GM12874 (cell line): Measurements from ENCODE around the gene TK2.

Experiments
- TF ChIP-seq, protein P1 (sequence below): IDR thresholded peaks from 2 replicates; pipeline ENCODE4 v1.5.1; 2011; ENCODE audit warnings: low read depth, mild to moderate bottlenecking, control low read depth, low read length, moderate library complexity; ENCODE audit not compliant: insufficient read depth

Gene TK2

DNA sequence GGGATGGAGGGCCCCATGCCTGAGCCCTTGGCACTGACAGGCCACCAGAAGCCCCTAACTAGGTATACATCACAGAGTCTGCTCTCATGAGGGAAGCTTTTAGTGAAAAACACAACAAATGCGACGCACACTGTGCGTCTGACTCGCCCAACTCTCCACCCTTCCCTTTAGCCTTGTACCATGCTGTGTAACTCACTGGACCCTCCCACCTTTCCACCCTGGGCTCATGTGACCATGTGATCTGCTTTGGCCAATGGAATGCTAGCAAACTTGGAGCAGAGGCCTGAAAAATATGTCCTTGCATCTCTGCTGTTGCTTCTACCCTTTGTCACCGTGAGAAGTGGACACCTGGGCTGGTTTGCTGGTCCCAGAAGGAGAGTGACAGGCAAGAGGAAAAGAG is 21.6 kb downstream of the TK2 start:
- TF ChIP-seq, protein P1, sequence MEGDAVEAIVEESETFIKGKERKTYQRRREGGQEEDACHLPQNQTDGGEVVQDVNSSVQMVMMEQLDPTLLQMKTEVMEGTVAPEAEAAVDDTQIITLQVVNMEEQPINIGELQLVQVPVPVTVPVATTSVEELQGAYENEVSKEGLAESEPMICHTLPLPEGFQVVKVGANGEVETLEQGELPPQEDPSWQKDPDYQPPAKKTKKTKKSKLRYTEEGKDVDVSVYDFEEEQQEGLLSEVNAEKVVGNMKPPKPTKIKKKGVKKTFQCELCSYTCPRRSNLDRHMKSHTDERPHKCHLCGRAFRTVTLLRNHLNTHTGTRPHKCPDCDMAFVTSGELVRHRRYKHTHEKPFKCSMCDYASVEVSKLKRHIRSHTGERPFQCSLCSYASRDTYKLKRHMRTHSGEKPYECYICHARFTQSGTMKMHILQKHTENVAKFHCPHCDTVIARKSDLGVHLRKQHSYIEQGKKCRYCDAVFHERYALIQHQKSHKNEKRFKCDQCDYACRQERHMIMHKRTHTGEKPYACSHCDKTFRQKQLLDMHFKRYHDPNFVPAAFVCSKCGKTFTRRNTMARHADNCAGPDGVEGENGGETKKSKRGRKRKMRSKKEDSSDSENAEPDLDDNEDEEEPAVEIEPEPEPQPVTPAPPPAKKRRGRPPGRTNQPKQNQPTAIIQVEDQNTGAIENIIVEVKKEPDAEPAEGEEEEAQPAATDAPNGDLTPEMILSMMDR, result no peak

DNA sequence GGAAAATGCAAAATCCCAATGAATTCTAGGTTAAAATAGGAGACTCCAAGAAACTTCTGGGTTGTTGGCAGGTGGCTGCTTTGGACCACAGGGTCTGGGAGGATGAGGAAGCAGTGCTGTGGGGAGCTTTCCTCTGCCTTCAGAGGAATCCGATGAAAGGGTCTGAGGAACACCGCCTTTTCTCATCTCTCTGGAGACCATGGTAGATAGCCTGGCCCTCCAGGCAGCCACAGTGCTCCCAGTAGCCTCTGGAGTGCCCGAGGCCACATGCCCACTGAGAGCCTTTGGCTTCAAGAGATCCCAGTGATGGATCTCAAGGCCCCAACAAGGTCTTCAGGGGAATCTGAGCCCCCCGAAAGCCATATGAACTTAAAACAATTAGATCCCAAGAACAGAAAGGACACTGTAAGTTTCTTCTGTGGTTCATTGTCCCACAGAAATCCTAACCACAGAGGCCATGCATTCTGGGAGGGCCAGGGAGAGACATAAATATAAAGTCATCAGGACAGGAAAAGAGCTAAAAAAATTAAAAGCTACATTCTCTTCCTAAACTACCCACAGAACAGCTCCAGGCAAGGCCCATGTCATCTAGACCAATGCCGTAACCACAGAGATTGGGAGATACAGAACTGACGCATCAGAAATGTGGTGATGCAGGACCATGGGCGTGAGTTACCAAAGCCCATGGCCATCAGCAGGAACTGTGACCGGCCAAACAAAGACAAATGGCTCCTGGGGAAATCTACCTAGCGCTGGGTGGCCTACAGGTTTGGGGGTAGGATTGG is 24.3 kb downstream of the TK2 start:
- TF ChIP-seq, protein P1, result no peak

DNA sequence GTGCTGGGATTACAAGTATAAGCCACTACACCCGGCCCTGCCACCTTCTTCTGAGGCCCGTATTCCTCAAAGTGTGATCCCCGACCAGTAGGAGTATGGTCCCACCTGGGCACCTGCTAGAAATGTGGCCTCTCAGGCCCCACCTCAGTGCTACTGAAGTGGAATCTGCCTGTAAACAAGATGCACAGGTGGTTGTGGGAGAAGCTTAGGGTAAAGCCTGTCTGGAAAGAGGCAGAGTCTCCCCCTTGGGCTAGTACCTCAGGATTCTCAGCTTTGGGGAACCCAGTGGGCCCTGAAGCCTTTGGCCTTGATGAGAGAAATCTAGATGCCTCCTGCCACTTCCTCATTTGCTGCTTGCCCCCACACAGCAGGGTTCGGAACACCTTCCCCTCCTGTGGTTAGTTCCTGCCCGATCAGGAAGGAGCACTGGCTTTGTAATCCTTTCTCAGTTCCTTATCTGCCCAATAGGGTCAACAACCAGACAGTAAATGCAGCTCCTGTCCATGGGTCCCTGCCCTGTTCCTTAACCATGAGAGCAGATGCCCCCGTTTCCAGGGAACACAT is 25.2 kb downstream of the TK2 start:
- TF ChIP-seq, protein P1, result no peak

DNA sequence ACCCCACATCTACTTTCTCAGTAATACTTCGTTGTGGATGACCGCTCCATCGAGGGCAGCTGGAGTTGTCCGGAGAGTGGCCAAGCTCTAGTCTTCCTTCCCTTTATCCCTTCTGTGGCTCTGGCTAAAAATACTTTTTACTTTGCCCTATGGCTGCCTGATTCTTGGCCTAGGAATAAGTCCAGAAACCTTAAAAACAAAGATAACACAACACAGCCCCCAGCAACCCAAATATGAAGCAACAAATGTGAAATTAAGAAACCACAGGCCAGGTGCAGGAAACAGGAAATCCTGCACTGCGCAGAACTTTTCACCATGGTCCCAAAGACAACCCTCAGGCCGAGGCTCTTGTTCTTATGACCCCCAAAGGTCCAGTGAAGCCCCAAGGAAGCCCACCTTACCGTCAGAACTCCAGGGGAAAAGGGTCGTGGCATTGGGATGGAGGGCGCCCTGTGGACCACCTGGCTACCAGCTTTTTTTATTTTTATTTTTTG is 26.0 kb downstream of the TK2 start:
- TF ChIP-seq, protein P1, result no peak

DNA sequence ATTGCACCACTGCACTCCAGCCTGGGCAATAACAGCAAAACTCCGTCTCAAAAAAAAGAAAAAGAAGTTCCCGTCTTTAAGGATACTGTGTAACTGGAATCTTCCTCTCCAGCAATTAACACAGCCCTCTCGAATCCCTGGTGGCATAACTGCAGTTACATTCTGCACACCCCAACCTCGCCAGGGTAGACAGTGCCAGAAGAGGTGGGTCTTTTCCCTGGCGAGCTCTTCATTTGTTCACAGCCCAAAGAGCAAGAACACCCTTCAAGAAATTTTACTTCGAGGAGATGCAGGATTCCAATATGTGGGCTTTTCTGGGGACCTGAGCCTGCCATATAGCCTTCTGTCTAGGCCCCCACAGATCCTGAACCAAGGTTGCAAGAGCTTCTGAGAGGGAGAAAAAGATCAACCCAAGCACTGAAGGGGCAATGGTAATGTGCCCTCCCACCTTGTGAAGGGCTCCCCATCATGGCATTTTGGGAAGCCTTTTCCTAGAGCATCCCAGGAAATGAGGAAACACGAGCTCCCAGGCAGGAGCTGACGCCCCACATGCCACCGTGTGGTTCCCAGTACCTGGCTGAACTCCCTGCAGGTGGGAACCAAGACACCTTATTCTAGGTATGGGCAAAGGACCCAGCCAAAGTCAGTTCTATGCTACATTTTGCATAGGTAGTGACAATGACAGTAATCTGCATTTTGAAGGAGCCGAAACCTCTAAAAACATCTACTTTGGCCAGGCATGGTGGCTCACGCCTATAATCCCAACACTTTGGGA is 26.9 kb downstream of the TK2 start:
- TF ChIP-seq, protein P1, result no peak

DNA sequence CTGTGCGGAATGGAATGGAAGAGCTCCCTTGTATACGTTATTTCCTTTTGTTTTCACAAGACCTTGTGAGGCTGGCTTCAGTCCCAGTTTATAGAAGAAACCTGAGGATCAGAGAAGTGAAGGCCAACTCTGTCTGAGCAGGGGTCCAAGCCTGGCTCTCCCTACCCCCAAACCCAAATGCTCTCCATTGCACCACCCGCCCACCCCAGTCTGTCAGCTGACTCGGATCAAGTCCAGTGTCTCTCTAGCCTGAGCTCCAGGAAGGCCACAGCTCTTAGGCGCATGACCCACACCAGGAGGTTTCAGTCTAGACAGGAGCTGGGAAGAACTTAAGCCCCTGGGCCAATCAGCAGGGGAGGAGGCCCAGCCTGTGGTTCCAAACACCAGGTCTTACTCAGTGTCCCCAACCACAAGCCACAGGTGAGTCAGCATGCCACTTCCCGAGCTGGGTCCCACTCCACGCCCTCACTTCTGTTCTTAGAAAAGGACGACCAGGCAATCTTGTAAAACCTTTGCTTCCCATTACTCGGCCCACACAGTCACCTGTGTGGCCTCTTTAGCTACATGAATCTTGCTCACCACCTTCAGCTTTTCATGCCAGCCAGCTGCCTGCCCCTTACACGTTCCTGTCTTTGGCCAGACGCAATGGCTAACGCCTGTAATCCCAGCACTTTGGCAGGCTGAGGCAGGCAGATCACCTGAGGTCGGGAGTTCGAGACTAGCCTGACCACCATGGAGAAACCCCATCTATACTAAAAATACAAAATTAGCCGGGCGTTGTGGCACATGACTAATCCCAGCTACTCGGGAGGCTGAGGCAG is 27.8 kb downstream of the TK2 start:
- TF ChIP-seq, protein P1, result no peak
